ENCODE data around the gene ZNG1A. TPM values are rescaled to one million over a fixed set of nuclear protein-coding genes. Genes with fewer than 3 reads are reported as not detected.
"Not testable (repeated sequence)": the region's sequence is repeated elsewhere in the genome, so short reads cannot be mapped to it uniquely, and the experiment has no call there.

The ZNG1A gene
- total and polyA plus RNA-seq, 2 donors (not counting 1 experiment from before 2014, with no cell fraction given), result 14.0 to 59.9 TPM

- intact Hi-C loops (cut with micrococcal nuclease); DNase-seq; H4K20me1 ChIP-seq (ENCODE audit: control insufficient read depth, insufficient read depth, low read length, poor library complexity, severe bottlenecking); H3K4me3 Mint-ChIP-seq; H2AFZ ChIP-seq (ENCODE audit: insufficient read depth, low read depth, low read length, poor library complexity, severe bottlenecking); ATAC-seq (ENCODE audit: low read depth); H3K79me2 ChIP-seq (ENCODE audit: control insufficient read depth, insufficient read depth, low read length); H3K27ac Mint-ChIP-seq; POLR2A ChIA-PET; H3K9me3 ChIP-seq (ENCODE audit: control extremely low read depth in 1 of 3, control insufficient read depth in 2 of 3, insufficient read depth in 1 of 3, low read length in 2 of 3); H3K4me2 ChIP-seq (replicated peaks; ENCODE audit: low read depth, low read length, poor library complexity, severe bottlenecking); H3K9me3 Mint-ChIP-seq (ENCODE audit: insufficient read depth); H3K27ac ChIP-seq (ENCODE audit: low read length in 2 of 2); H3K4me1 Mint-ChIP-seq; H3K27me3 ChIP-seq (replicated peaks in 1 of 4; ENCODE audit: control extremely low read depth in 1 of 4, control insufficient read depth in 3 of 4, insufficient read depth in 4 of 4, low read length in 3 of 4); H3K9ac ChIP-seq (ENCODE audit: low read length); CTCF ChIA-PET; H3K36me3 ChIP-seq (replicated peaks in 1 of 2; ENCODE audit: control extremely low read depth in 1 of 2, control insufficient read depth in 1 of 2, extremely low read depth in 1 of 2, insufficient read depth in 2 of 2, low read length in 1 of 2); H3K4me1 ChIP-seq (ENCODE audit: control insufficient read depth in 2 of 2, insufficient read depth in 2 of 2, low read length in 2 of 2); H3K4me3 ChIP-seq (ENCODE audit: control extremely low read depth in 1 of 5, extremely low read depth in 1 of 5, insufficient read depth in 1 of 5, low read depth in 2 of 5, low read length in 4 of 5): not testable (repeated sequence)
- peaks cover 12% of the 10 kb centered on the region for H3K27me3 Mint-ChIP-seq
- 91% methylated on average over 3 of the region's 6 CpGs for WGBS (ENCODE audit: insufficient coverage)
Measured at GRCh38 chr9:99867-100266, 79.0 kb downstream of the ZNG1A start.

DNA sequence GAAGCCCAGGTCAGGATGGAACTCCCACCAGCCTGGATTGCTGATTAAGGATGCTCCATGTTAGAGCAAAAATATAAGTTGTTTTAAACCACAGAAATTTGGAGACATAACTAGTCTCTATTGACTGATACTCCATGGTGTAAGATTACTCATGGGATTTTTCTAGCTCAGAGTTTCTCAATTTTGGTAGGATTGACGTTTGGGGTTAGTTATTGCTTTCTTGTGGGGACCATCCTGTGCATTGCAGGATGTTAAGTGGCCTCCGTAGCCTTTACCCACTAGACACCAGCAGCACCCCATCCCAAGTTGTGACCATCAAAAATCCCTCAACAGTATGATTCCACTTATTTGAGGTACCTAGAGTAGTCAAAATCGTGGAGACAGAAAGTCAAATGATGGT lies 80.1 kb downstream of the ZNG1A start:
- H3K4me2 ChIP-seq (replicated peaks; ENCODE audit: low read depth, low read length, poor library complexity, severe bottlenecking); H3K9ac ChIP-seq (ENCODE audit: low read length); DNase-seq; POLR2A ChIA-PET; H3K4me3 ChIP-seq (ENCODE audit: control extremely low read depth in 1 of 5, extremely low read depth in 1 of 5, insufficient read depth in 1 of 5, low read depth in 2 of 5, low read length in 4 of 5); CTCF ChIA-PET; H3K9me3 Mint-ChIP-seq (ENCODE audit: insufficient read depth); H3K27ac Mint-ChIP-seq; H3K4me3 Mint-ChIP-seq; H3K27ac ChIP-seq (ENCODE audit: low read length in 2 of 2); ATAC-seq (ENCODE audit: low read depth); H3K79me2 ChIP-seq (ENCODE audit: control insufficient read depth, insufficient read depth, low read length); H3K4me1 ChIP-seq (ENCODE audit: control insufficient read depth in 2 of 2, insufficient read depth in 2 of 2, low read length in 2 of 2); H3K27me3 ChIP-seq (replicated peaks in 1 of 4; ENCODE audit: control extremely low read depth in 1 of 4, control insufficient read depth in 3 of 4, insufficient read depth in 4 of 4, low read length in 3 of 4); H3K9me3 ChIP-seq (ENCODE audit: control extremely low read depth in 1 of 3, control insufficient read depth in 2 of 3, insufficient read depth in 1 of 3, low read length in 2 of 3); H3K27me3 Mint-ChIP-seq; H3K4me1 Mint-ChIP-seq; H4K20me1 ChIP-seq (ENCODE audit: control insufficient read depth, insufficient read depth, low read length, poor library complexity, severe bottlenecking); H2AFZ ChIP-seq (ENCODE audit: insufficient read depth, low read depth, low read length, poor library complexity, severe bottlenecking); intact Hi-C loops (cut with micrococcal nuclease); H3K36me3 ChIP-seq (replicated peaks in 1 of 2; ENCODE audit: control extremely low read depth in 1 of 2, control insufficient read depth in 1 of 2, extremely low read depth in 1 of 2, insufficient read depth in 2 of 2, low read length in 1 of 2): not testable (repeated sequence)
- no CpG with 5 or more reads among the region's 3 CpGs for WGBS (ENCODE audit: insufficient coverage)

- H3K9me3 Mint-ChIP-seq (ENCODE audit: insufficient read depth); POLR2A ChIA-PET; H3K4me3 ChIP-seq (ENCODE audit: control extremely low read depth in 1 of 5, extremely low read depth in 1 of 5, insufficient read depth in 1 of 5, low read depth in 2 of 5, low read length in 4 of 5); H3K4me2 ChIP-seq (replicated peaks; ENCODE audit: low read depth, low read length, poor library complexity, severe bottlenecking); H3K79me2 ChIP-seq (ENCODE audit: control insufficient read depth, insufficient read depth, low read length); H3K4me3 Mint-ChIP-seq; ATAC-seq (ENCODE audit: low read depth); DNase-seq; H3K27me3 Mint-ChIP-seq; H3K4me1 Mint-ChIP-seq; H3K27ac ChIP-seq (ENCODE audit: low read length in 2 of 2); intact Hi-C loops (cut with micrococcal nuclease); H3K4me1 ChIP-seq (ENCODE audit: control insufficient read depth in 2 of 2, insufficient read depth in 2 of 2, low read length in 2 of 2); H3K27ac Mint-ChIP-seq; H3K9ac ChIP-seq (ENCODE audit: low read length); CTCF ChIA-PET; H3K36me3 ChIP-seq (replicated peaks in 1 of 2; ENCODE audit: control extremely low read depth in 1 of 2, control insufficient read depth in 1 of 2, extremely low read depth in 1 of 2, insufficient read depth in 2 of 2, low read length in 1 of 2); H2AFZ ChIP-seq (ENCODE audit: insufficient read depth, low read depth, low read length, poor library complexity, severe bottlenecking); H4K20me1 ChIP-seq (ENCODE audit: control insufficient read depth, insufficient read depth, low read length, poor library complexity, severe bottlenecking); H3K27me3 ChIP-seq (replicated peaks in 1 of 4; ENCODE audit: control extremely low read depth in 1 of 4, control insufficient read depth in 3 of 4, insufficient read depth in 4 of 4, low read length in 3 of 4); H3K9me3 ChIP-seq (ENCODE audit: control extremely low read depth in 1 of 3, control insufficient read depth in 2 of 3, insufficient read depth in 1 of 3, low read length in 2 of 3): not testable (repeated sequence)
- no CpG with 5 or more reads among the region's 4 CpGs for WGBS (ENCODE audit: insufficient coverage)
Measured at GRCh38 chr9:94992-95391, 83.9 kb downstream of the ZNG1A start.

DNA sequence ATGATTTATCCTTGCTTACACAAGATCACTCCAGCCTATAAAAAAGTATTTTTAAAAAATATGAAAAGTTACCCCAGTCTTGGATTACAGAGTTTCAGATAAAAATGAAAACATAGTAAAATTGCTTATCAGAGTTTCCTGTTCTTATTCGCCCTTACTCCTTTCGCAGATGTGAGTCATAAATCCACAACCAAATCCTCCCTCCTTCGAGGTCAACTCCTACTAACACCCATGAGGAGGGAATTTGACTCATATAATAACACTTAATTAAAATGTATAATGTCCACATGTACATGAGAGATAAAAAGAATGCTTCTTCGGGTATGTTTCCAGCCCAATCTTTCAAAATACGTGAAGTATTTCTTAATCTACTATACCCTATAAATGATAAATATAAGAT lies 84.5 kb downstream of the ZNG1A start:
- CTCF ChIA-PET; H3K4me1 Mint-ChIP-seq; H3K36me3 ChIP-seq (replicated peaks in 1 of 2; ENCODE audit: control extremely low read depth in 1 of 2, control insufficient read depth in 1 of 2, extremely low read depth in 1 of 2, insufficient read depth in 2 of 2, low read length in 1 of 2); H3K9me3 ChIP-seq (ENCODE audit: control extremely low read depth in 1 of 3, control insufficient read depth in 2 of 3, insufficient read depth in 1 of 3, low read length in 2 of 3); ATAC-seq (ENCODE audit: low read depth); H3K27me3 Mint-ChIP-seq; H3K79me2 ChIP-seq (ENCODE audit: control insufficient read depth, insufficient read depth, low read length); POLR2A ChIA-PET; H3K4me3 ChIP-seq (ENCODE audit: control extremely low read depth in 1 of 5, extremely low read depth in 1 of 5, insufficient read depth in 1 of 5, low read depth in 2 of 5, low read length in 4 of 5); H3K27ac ChIP-seq (ENCODE audit: low read length in 2 of 2); H2AFZ ChIP-seq (ENCODE audit: insufficient read depth, low read depth, low read length, poor library complexity, severe bottlenecking); H3K9me3 Mint-ChIP-seq (ENCODE audit: insufficient read depth); intact Hi-C loops (cut with micrococcal nuclease); H4K20me1 ChIP-seq (ENCODE audit: control insufficient read depth, insufficient read depth, low read length, poor library complexity, severe bottlenecking); H3K9ac ChIP-seq (ENCODE audit: low read length); H3K27ac Mint-ChIP-seq; H3K4me3 Mint-ChIP-seq; H3K4me1 ChIP-seq (ENCODE audit: control insufficient read depth in 2 of 2, insufficient read depth in 2 of 2, low read length in 2 of 2); H3K4me2 ChIP-seq (replicated peaks; ENCODE audit: low read depth, low read length, poor library complexity, severe bottlenecking); DNase-seq; H3K27me3 ChIP-seq (replicated peaks in 1 of 4; ENCODE audit: control extremely low read depth in 1 of 4, control insufficient read depth in 3 of 4, insufficient read depth in 4 of 4, low read length in 3 of 4): not testable (repeated sequence)
- no CpG with 5 or more reads among the region's 5 CpGs for WGBS (ENCODE audit: insufficient coverage)
